B cell (primary cell): ENCODE results near the gene VSTM5. TPM values are rescaled to one million over a fixed set of nuclear protein-coding genes. Genes with fewer than 3 reads are reported as not detected.

Experiments
- ATAC-seq: fragments of 200-7000 bp; cut with Tn5 transposase; one replicate; pipeline ENCODE4 v1.10.0; 2021; ENCODE audit warnings: low read depth, mild to moderate bottlenecking, moderate number of reproducible peaks, moderate library complexity
- CTCF ChIA-PET: fragments of 350-600 bp; sonication (Branson Sonifier 250); formaldehyde crosslinking; loops from one replicate; lab custom pipeline; 2021; ENCODE audit warnings: antibody characterized with exemption, inconsistent platforms; lab: Charles Lee
- POLR2A ChIA-PET: fragments of 350-600 bp; sonication (Branson Sonifier 250); formaldehyde crosslinking; loops from one replicate; lab custom pipeline; 2021; ENCODE audit warnings: antibody characterized with exemption; lab: Charles Lee
- DNase-seq: peaks from one replicate; pipeline ENCODE4 v3.0.0; 2013
- H2AFZ ChIP-seq: 2 replicates; pipeline ENCODE4 v1.6.1; 2012; ENCODE audit warnings: mild to moderate bottlenecking, low read depth, low read length; ENCODE audit not compliant: insufficient read depth, poor library complexity, severe bottlenecking
- H3K27ac ChIP-seq, 2 donors: 1 replicate in 1 of 2; 2 replicates in 1 of 2; pipeline ENCODE4 v1.5.1; 2012 to 2013; ENCODE audit warnings: low read length in 2 of 2, mild to moderate bottlenecking in 2 of 2, moderate library complexity in 1 of 2
- H3K27me3 ChIP-seq, 4 experiments: fragments of 200-600 bp in 1 of 4; sonication (generic) in 1 of 4; replicated peaks in 1 of 4; 1 replicate in 2 of 4; 2 replicates in 2 of 4; pipeline versions ENCODE4 v1.6.1 to v1.7.0; 2013 to 2016; ENCODE audit warnings: low read length in 3 of 4, mild to moderate bottlenecking in 2 of 4, mixed read lengths in 1 of 4, moderate library complexity in 1 of 4; ENCODE audit not compliant: insufficient read depth in 4 of 4, control insufficient read depth in 3 of 4; ENCODE audit errors: control extremely low read depth in 1 of 4
- H3K36me3 ChIP-seq, 2 experiments: replicated peaks in 1 of 2; 1 replicate in 1 of 2; 2 replicates in 1 of 2; pipeline versions ENCODE4 v1.6.1 to v1.7.1; 2013; ENCODE audit warnings: low read length in 1 of 2; ENCODE audit not compliant: insufficient read depth in 2 of 2, control insufficient read depth in 1 of 2; ENCODE audit errors: control extremely low read depth in 1 of 2, extremely low read depth in 1 of 2
- H3K4me1 ChIP-seq, 2 donors: fragments of 200-600 bp in 1 of 2; sonication (generic) in 1 of 2; 1 replicate in 1 of 2; 2 replicates in 1 of 2; pipeline versions ENCODE4 v1.5.1 to v1.6.1; 2013 to 2017; ENCODE audit warnings: low read length in 2 of 2; ENCODE audit not compliant: control insufficient read depth in 2 of 2, insufficient read depth in 2 of 2
- H3K4me2 ChIP-seq: replicated peaks from 2 replicates; pipeline ENCODE3; 2012; ENCODE audit warnings: mild to moderate bottlenecking, low read depth, low read length; ENCODE audit not compliant: poor library complexity, severe bottlenecking
- H3K4me3 ChIP-seq, 5 experiments: fragments of 200-600 bp in 1 of 5; sonication (generic) in 1 of 5; 1 replicate in 3 of 5; 2 replicates in 2 of 5; pipeline versions ENCODE4 v1.5.1 to v1.7.0; 2011 to 2016; ENCODE audit warnings: low read length in 4 of 5, mild to moderate bottlenecking in 4 of 5, low read depth in 2 of 5, control low read depth in 1 of 5, moderate library complexity in 1 of 5; ENCODE audit not compliant: insufficient read depth in 1 of 5; ENCODE audit errors: control extremely low read depth in 1 of 5, extremely low read depth in 1 of 5
- H3K79me2 ChIP-seq: fragments of 200-600 bp; sonication (generic); one replicate; pipeline ENCODE4 v1.6.0; 2016; ENCODE audit warnings: low read length; ENCODE audit not compliant: control insufficient read depth, insufficient read depth
- H3K9ac ChIP-seq: fragments of 200-600 bp; sonication (generic); 2 replicates; pipeline ENCODE4 v1.6.1; 2017; ENCODE audit warnings: mild to moderate bottlenecking, low read length, moderate library complexity
- H3K9me3 ChIP-seq, 3 donors: one replicate each; pipeline versions ENCODE4 v1.6.1 to v1.7.1; 2013; ENCODE audit warnings: low read length in 2 of 3; ENCODE audit not compliant: control insufficient read depth in 2 of 3, insufficient read depth in 1 of 3; ENCODE audit errors: control extremely low read depth in 1 of 3
- H4K20me1 ChIP-seq: 2 replicates; pipeline ENCODE4 v1.6.0; 2012; ENCODE audit warnings: mild to moderate bottlenecking, low read length; ENCODE audit not compliant: insufficient read depth, control insufficient read depth, poor library complexity, severe bottlenecking
- H3K27ac Mint-ChIP-seq: one replicate; pipeline ENCODE4 v1.8.0; 2021; ENCODE audit warnings: mixed read lengths
- H3K27me3 Mint-ChIP-seq: one replicate; pipeline ENCODE4 v1.8.0; 2021; ENCODE audit warnings: mixed read lengths
- H3K4me1 Mint-ChIP-seq: one replicate; pipeline ENCODE4 v1.8.0; 2021; ENCODE audit warnings: mixed read lengths
- H3K4me3 Mint-ChIP-seq: one replicate; pipeline ENCODE4 v1.8.0; 2021; ENCODE audit warnings: mixed read lengths
- H3K9me3 Mint-ChIP-seq: one replicate; pipeline ENCODE4 v1.8.0; 2022; ENCODE audit warnings: mixed read lengths; ENCODE audit not compliant: insufficient read depth
- EZH2 ChIP-seq: IDR thresholded peaks from 2 replicates; pipeline ENCODE4 v1.6.1; 2012; ENCODE audit warnings: borderline replicate concordance, low read depth, mild to moderate bottlenecking, moderate library complexity, low read length; ENCODE audit not compliant: insufficient read depth, poor library complexity, severe bottlenecking
- WGBS: methylation state at CpG from one replicate; pipeline ENCODE4 v1.1.5; 2013; ENCODE audit warnings: missing lambda C conversion rate; ENCODE audit not compliant: insufficient coverage; 5-methylcytosine and 5-hydroxymethylcytosine counted together
- intact Hi-C: fragments of 100-400 bp; cut with micrococcal nuclease; formaldehyde crosslinking; loops from one replicate; pipeline ENCODE4 v1.10.0; 2022
- polyA plus RNA-seq: library from polyadenylated mRNA; depleted of rRNA; stranded (reverse); fragments of >200 nt; gene quantifications from 2 replicates; pipeline ENCODE4 v1.2.3, GENCODE V29; 2012
- total RNA-seq, 2 donors: library from RNA; stranded (reverse); fragments of 120-200 nt in 1 of 2; gene quantifications; 1 replicate in 1 of 2; 2 replicates in 1 of 2; pipeline versions ENCODE4 v1.2.3 to v1.2.4, GENCODE V29; 2013 to 2022
- TF ChIP-seq, protein P1 (sequence below): fragments of 200-600 bp; IDR thresholded peaks from one replicate; pipeline ENCODE4 v1.8.0; 2022; ENCODE audit warnings: antibody characterized with exemption, mild to moderate bottlenecking

The VSTM5 gene
- total and polyA plus RNA-seq, 2 donors (not counting 1 experiment from before 2014, with no cell fraction given) = not detected

- H3K4me3 ChIP-seq = no peak overlapping the region
- H3K4me2 ChIP-seq = no peak overlapping the region
- H3K27me3 ChIP-seq = no peaks in the 10 kb centered on the region
- Mint-ChIP-seq H3K9me3 (no peaks in the 10 kb centered on the region), H3K27ac (no peak overlapping the region), H3K4me1 (no peaks in the 10 kb centered on the region), H3K27me3 (peaks cover 5% of the 10 kb centered on the region), H3K4me3 (no peak overlapping the region)
- no peaks in the 10 kb centered on the region for H3K36me3 ChIP-seq
- intact Hi-C loops = no loop called here
- no peaks in the 10 kb centered on the region for H4K20me1 ChIP-seq
- ChIA-PET CTCF (no interaction called here), POLR2A (no interaction called here)
- no peaks in the 10 kb centered on the region for H3K9me3 ChIP-seq
- no peak overlapping the region for H2AFZ ChIP-seq
- H3K27ac ChIP-seq = no peak overlapping the region
- whole genome bisulfite sequencing = 100% methylated on average over 5 of the region's 5 CpGs
- H3K9ac ChIP-seq = no peak overlapping the region
- H3K4me1 ChIP-seq = no peaks in the 10 kb centered on the region
- no peak for ATAC-seq
- DNase-seq = no peak
- no peak for TF ChIP-seq EZH2
- TF ChIP-seq, protein P1, sequence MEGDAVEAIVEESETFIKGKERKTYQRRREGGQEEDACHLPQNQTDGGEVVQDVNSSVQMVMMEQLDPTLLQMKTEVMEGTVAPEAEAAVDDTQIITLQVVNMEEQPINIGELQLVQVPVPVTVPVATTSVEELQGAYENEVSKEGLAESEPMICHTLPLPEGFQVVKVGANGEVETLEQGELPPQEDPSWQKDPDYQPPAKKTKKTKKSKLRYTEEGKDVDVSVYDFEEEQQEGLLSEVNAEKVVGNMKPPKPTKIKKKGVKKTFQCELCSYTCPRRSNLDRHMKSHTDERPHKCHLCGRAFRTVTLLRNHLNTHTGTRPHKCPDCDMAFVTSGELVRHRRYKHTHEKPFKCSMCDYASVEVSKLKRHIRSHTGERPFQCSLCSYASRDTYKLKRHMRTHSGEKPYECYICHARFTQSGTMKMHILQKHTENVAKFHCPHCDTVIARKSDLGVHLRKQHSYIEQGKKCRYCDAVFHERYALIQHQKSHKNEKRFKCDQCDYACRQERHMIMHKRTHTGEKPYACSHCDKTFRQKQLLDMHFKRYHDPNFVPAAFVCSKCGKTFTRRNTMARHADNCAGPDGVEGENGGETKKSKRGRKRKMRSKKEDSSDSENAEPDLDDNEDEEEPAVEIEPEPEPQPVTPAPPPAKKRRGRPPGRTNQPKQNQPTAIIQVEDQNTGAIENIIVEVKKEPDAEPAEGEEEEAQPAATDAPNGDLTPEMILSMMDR = no peak
- no peaks in the 10 kb centered on the region for H3K79me2 ChIP-seq
Measured at GRCh38 chr11:93822359-93822758, 28.1 kb downstream of the VSTM5 start.

GRCh38 chr11:93821617-93822016, 28.8 kb downstream of the VSTM5 start:
- Histone ChIP-seq H2AFZ (no peak overlapping the region), H3K4me2 (no peak overlapping the region), H3K9ac (no peak overlapping the region), H3K4me3 (no peak overlapping the region), H3K4me1 (no peaks in the 10 kb centered on the region), H3K79me2 (no peaks in the 10 kb centered on the region), H3K27ac (no peak overlapping the region), H3K9me3 (no peaks in the 10 kb centered on the region), H3K27me3 (no peaks in the 10 kb centered on the region), H4K20me1 (no peaks in the 10 kb centered on the region), H3K36me3 (no peaks in the 10 kb centered on the region)
- Mint-ChIP-seq H3K27me3 (peaks cover 5% of the 10 kb centered on the region), H3K4me1 (no peaks in the 10 kb centered on the region), H3K27ac (no peak overlapping the region), H3K9me3 (no peaks in the 10 kb centered on the region), H3K4me3 (no peak overlapping the region)
- DNase-seq (no peak), ATAC-seq (no peak)
- no CpG with 5 or more reads among the region's 2 CpGs for WGBS
- ChIA-PET CTCF (no interaction called here), POLR2A (no interaction called here)
- intact Hi-C loops = no loop called here
- TF ChIP-seq EZH2 = no peak
- TF ChIP-seq, protein P1 = no peak
